KMS-11 (cell line): Measurements from ENCODE around the gene REPS1.

Experiments used
- H2AFZ ChIP-seq: fragments of 200-600 bp; sonication (generic); 2 replicates; pipeline ENCODE4 v1.6.1; 2016; ENCODE audit warnings: antibody characterized with exemption, mixed run types, low read depth
- H3K27ac ChIP-seq: fragments of 200-600 bp; sonication (generic); 2 replicates; pipeline ENCODE4 v1.6.1; 2016; ENCODE audit warnings: mild to moderate bottlenecking, mixed run types
- H3K27me3 ChIP-seq: fragments of 200-600 bp; sonication (generic); 2 replicates; pipeline ENCODE4 v1.6.1; 2017; ENCODE audit warnings: mild to moderate bottlenecking, low read depth, mixed run types, moderate library complexity; ENCODE audit not compliant: insufficient read depth
- H3K36me3 ChIP-seq: fragments of 200-600 bp; sonication (generic); 2 replicates; pipeline ENCODE4 v1.6.1; 2017; ENCODE audit warnings: mild to moderate bottlenecking, mixed run types; ENCODE audit not compliant: insufficient read depth
- H3K4me1 ChIP-seq: fragments of 200-600 bp; sonication (generic); 2 replicates; pipeline ENCODE4 v1.6.1; 2016; ENCODE audit warnings: mild to moderate bottlenecking, low read depth, mixed run types; ENCODE audit not compliant: poor library complexity, severe bottlenecking
- H3K4me2 ChIP-seq: fragments of 200-600 bp; sonication (generic); 2 replicates; pipeline ENCODE4 v1.7.0; 2016; ENCODE audit warnings: mild to moderate bottlenecking, mixed run types
- H3K4me3 ChIP-seq: fragments of 200-600 bp; sonication (generic); IDR thresholded peaks from 2 replicates; pipeline ENCODE4 v1.6.1; 2017; ENCODE audit warnings: low read depth, low read length, mixed read lengths; ENCODE audit not compliant: insufficient read depth
- H3K79me2 ChIP-seq: fragments of 200-600 bp; sonication (generic); 2 replicates; pipeline ENCODE4 v1.6.1; 2016; ENCODE audit warnings: low read depth, mixed run types; ENCODE audit not compliant: insufficient read depth
- H3K9ac ChIP-seq: fragments of 200-600 bp; sonication (generic); 2 replicates; pipeline ENCODE4 v1.6.1; 2016; ENCODE audit warnings: mild to moderate bottlenecking, mixed run types
- H4K20me1 ChIP-seq: fragments of 200-600 bp; sonication (generic); 2 replicates; pipeline ENCODE4 v1.6.1; 2016; ENCODE audit warnings: mild to moderate bottlenecking, mixed run types; ENCODE audit not compliant: insufficient read depth
- TF ChIP-seq, protein P1 (sequence below): fragments of 200-600 bp; sonication (generic); conservative IDR thresholded peaks from 2 replicates; pipeline ENCODE4 v1.6.1; 2017; ENCODE audit warnings: low read depth, mild to moderate bottlenecking, antibody characterized with exemption, low read length, moderate library complexity, mixed read lengths

The REPS1 gene

DNA sequence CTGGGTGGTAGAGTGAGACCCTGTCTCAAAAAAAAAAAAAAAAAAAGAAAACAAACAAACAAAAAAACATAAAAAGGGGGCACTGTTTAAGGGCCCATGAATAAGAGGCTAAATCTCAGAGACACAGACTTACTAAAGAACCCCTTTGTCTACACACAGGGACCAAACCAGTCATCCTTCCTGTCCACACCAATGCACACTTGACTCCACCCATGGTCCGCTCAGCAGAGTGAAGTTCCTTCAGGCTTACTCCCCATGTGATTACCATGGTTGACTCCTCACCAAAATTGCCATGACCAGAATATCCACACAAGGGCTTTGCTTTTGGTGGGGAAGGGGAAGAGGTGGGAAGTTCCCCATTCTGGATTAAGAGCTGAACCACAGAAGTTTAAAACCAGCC, 19.4 kb upstream of the REPS1 start:
- H3K4me3 ChIP-seq = no peak overlapping the region
- H3K79me2 ChIP-seq = no peaks in the 10 kb centered on the region
- H3K4me1 ChIP-seq = no peaks in the 10 kb centered on the region
- H3K27ac ChIP-seq = no peak overlapping the region
- no peak overlapping the region for H3K4me2 ChIP-seq
- no peaks in the 10 kb centered on the region for H3K36me3 ChIP-seq
- no peak overlapping the region for H3K9ac ChIP-seq
- H4K20me1 ChIP-seq = no peaks in the 10 kb centered on the region
- H3K27me3 ChIP-seq = no peaks in the 10 kb centered on the region
- no peak overlapping the region for H2AFZ ChIP-seq
- TF ChIP-seq, protein P1, sequence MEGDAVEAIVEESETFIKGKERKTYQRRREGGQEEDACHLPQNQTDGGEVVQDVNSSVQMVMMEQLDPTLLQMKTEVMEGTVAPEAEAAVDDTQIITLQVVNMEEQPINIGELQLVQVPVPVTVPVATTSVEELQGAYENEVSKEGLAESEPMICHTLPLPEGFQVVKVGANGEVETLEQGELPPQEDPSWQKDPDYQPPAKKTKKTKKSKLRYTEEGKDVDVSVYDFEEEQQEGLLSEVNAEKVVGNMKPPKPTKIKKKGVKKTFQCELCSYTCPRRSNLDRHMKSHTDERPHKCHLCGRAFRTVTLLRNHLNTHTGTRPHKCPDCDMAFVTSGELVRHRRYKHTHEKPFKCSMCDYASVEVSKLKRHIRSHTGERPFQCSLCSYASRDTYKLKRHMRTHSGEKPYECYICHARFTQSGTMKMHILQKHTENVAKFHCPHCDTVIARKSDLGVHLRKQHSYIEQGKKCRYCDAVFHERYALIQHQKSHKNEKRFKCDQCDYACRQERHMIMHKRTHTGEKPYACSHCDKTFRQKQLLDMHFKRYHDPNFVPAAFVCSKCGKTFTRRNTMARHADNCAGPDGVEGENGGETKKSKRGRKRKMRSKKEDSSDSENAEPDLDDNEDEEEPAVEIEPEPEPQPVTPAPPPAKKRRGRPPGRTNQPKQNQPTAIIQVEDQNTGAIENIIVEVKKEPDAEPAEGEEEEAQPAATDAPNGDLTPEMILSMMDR = no peak

DNA sequence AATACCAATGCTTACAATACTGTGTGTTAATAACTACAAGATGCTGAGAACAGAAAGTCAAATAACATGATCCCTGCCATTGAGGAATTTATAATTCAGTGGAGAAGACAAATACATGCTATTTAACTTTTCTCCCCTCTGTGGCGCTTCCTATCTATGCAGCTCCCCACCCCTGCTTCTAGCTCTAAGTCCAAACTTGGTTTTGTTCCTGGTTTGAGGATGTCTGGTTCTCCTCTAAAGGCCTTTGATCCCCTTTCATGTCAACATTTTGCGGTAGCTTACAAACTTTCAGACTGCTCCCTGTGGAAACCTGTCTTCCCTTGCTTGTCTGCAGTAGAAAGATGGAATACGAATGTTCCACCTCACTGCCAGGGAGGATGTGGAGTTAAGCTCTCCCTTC, 18.4 kb upstream of the REPS1 start:
- TF ChIP-seq, protein P1 = no peak
- H2AFZ ChIP-seq = no peak overlapping the region
- no peak overlapping the region for H3K9ac ChIP-seq
- H3K36me3 ChIP-seq = no peaks in the 10 kb centered on the region
- H3K4me3 ChIP-seq = no peak overlapping the region
- no peaks in the 10 kb centered on the region for H3K4me1 ChIP-seq
- no peaks in the 10 kb centered on the region for H4K20me1 ChIP-seq
- H3K27me3 ChIP-seq = no peaks in the 10 kb centered on the region
- H3K79me2 ChIP-seq = no peaks in the 10 kb centered on the region
- no peak overlapping the region for H3K4me2 ChIP-seq
- H3K27ac ChIP-seq = no peak overlapping the region

DNA sequence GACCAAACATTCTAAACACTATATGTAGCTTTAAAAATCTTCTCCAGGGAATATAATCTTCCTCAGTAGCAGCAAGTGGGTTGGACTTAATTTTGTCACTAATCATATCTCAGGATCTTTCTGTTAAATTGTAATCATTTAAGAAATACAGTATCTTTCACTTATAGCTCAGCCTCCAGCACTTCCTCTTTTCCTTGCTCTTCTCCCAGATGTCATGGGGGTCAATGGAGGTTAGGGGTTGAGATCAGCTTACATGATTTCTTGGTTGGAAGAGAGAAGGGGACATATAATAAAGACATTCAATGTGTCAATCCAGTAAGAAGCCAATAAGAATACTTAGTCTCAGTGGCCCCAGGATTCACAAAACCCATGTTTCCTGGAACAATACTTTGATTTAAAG, 15.7 kb upstream of the REPS1 start:
- Histone ChIP-seq H3K9ac (no peak overlapping the region), H4K20me1 (no peaks in the 10 kb centered on the region), H3K27me3 (no peaks in the 10 kb centered on the region), H2AFZ (no peak overlapping the region), H3K4me3 (no peak overlapping the region), H3K27ac (no peak overlapping the region), H3K4me2 (no peak overlapping the region), H3K4me1 (peaks cover 17% of the 10 kb centered on the region), H3K79me2 (no peaks in the 10 kb centered on the region), H3K36me3 (no peaks in the 10 kb centered on the region)
- TF ChIP-seq, protein P1 = no peak

DNA sequence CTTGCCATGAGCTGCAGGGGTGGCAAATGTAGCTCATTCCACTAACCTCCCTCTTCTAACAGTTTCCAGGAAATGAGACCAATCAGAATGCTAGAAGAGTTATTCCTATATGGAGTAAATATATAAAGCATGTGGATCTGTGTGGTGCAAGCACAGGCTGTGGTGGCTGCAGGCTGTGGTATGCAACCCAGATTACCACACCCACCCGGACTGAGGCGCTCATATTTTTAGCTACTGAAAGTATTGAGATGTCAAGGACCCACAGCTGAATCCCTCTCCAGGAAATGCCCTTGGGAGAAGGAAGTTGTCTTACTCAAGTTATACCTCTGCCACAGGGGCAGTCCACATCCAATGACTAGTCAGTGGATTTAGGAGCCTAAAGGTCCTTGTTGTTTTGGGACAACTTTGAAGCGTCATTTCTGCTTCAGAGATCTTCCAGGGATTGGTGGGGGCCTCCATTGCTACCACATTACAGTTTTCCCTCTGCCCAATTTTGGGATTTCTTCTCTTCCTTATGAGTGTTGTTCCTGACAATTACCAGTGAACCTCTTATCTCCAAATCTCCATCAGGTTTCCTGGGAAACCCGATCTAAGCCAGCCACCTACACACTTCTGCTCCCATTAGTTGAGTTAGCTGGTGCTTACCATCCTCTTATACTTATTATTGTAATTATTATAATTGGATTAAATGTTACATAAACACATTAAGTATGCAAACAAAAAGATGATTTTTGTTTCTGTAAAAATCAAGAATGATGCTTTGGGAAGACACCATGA, 12.1 kb upstream of the REPS1 start:
- Histone ChIP-seq H3K4me1 (peaks cover 17% of the 10 kb centered on the region), H3K27ac (peak overlapping the region; percentile 16; the same call in 1 of the 2 replicates), H2AFZ (peak overlapping the region; percentile 52; the same call in 1 of the 2 replicates), H3K4me3 (no peak overlapping the region), H3K27me3 (no peaks in the 10 kb centered on the region), H3K4me2 (peak overlapping the region; percentile 52), H3K79me2 (no peaks in the 10 kb centered on the region), H3K9ac (no peak overlapping the region), H4K20me1 (no peaks in the 10 kb centered on the region), H3K36me3 (no peaks in the 10 kb centered on the region)
- TF ChIP-seq, protein P1 = no peak
